IMR-90 (cell line): ENCODE data around the gene CHST8. TPM values are rescaled to one million over a fixed set of nuclear protein-coding genes. Genes with fewer than 3 reads are reported as not detected.

Source experiments
- ATAC-seq: fragments of 200-7000 bp; cut with Tn5 transposase; 2 replicates; pipeline ENCODE4 v1.9.1; 2020; ENCODE audit warnings: low read depth, mild to moderate bottlenecking, moderate library complexity
- BruUV-seq: library from RNA; stranded (reverse); fragments of 400-500 nt; replicated peaks from 2 replicates; lab custom pipeline; 2021; lab: Mats Ljungman, UMichigan
- CTCF ChIA-PET: fragments of 300-600 bp; formaldehyde crosslinking; extraction: SDS; loops from one replicate; lab custom pipeline; 2021; ENCODE audit warnings: antibody characterized with exemption; lab: Yijun Ruan, JAX
- POLR2A ChIA-PET: fragments of 300-600 bp; sonication (Branson Sonifier 250); formaldehyde crosslinking; loops from one replicate; lab custom pipeline; 2022; ENCODE audit warnings: antibody characterized with exemption; ENCODE audit not compliant: unreplicated experiment; lab: Charles Lee
- DNase-seq: peaks from one replicate; pipeline ENCODE4 v3.0.0; 2013
- H2AFZ ChIP-seq: replicated peaks from 2 replicates; pipeline ENCODE3; 2013; ENCODE audit warnings: low read length, mild to moderate bottlenecking; ENCODE audit not compliant: poor library complexity
- H2AK5ac ChIP-seq: 2 replicates; pipeline ENCODE4 v1.6.1; 2013; ENCODE audit warnings: low read depth, low read length, inconsistent platforms
- H2AK9ac ChIP-seq: replicated peaks from 2 replicates; pipeline ENCODE3; 2013; ENCODE audit warnings: mild to moderate bottlenecking, low read depth, low read length, moderate library complexity; ENCODE audit not compliant: poor library complexity
- H2BK120ac ChIP-seq: 2 replicates; pipeline ENCODE4 v1.6.1; 2013; ENCODE audit warnings: low read depth, low read length, inconsistent platforms
- H2BK15ac ChIP-seq: 3 replicates; pipeline ENCODE4 v1.6.1; 2013; ENCODE audit warnings: low read depth, low read length, inconsistent platforms
- H2BK20ac ChIP-seq: 2 replicates; pipeline ENCODE4 v1.6.1; 2013; ENCODE audit warnings: low read depth, mild to moderate bottlenecking, inconsistent platforms, low read length, moderate library complexity
- H2BK5ac ChIP-seq: 2 replicates; pipeline ENCODE4 v1.6.1; 2013; ENCODE audit warnings: mild to moderate bottlenecking, low read depth, low read length, inconsistent platforms; ENCODE audit not compliant: poor library complexity, severe bottlenecking
- H3K14ac ChIP-seq: replicated peaks from 2 replicates; pipeline ENCODE4 v1.6.1; 2013; ENCODE audit warnings: low read depth, low read length, inconsistent platforms
- H3K18ac ChIP-seq: 2 replicates; pipeline ENCODE4 v1.6.1; 2013; ENCODE audit warnings: low read depth, low read length, control low read depth
- H3K23ac ChIP-seq: 2 replicates; pipeline ENCODE4 v1.6.1; 2013; ENCODE audit warnings: low read depth, low read length, inconsistent platforms
- H3K27ac ChIP-seq: 2 replicates; pipeline ENCODE4 v1.5.1; 2013; ENCODE audit warnings: mild to moderate bottlenecking, control low read depth, low read length; ENCODE audit not compliant: insufficient read depth
- H3K27me3 ChIP-seq: 2 replicates; pipeline ENCODE4 v1.6.1; 2013; ENCODE audit warnings: low read length; ENCODE audit not compliant: control insufficient read depth, insufficient read depth
- H3K36me3 ChIP-seq: 2 replicates; pipeline ENCODE4 v1.6.1; 2013; ENCODE audit warnings: low read length, mixed read lengths; ENCODE audit not compliant: control insufficient read depth, insufficient read depth
- H3K4ac ChIP-seq: 2 replicates; pipeline ENCODE4 v1.6.1; 2013; ENCODE audit warnings: low read depth, low read length, inconsistent platforms
- H3K4me1 ChIP-seq: 2 replicates; pipeline ENCODE4 v1.6.1; 2013; ENCODE audit warnings: low read length, mixed read lengths; ENCODE audit not compliant: control insufficient read depth, insufficient read depth
- H3K4me2 ChIP-seq: 2 replicates; pipeline ENCODE4 v1.6.1; 2013; ENCODE audit warnings: low read depth, mild to moderate bottlenecking, control low read depth, low read length, moderate library complexity
- H3K4me3 ChIP-seq: 2 replicates; pipeline ENCODE4 v1.5.1; 2013; ENCODE audit warnings: low read depth, mild to moderate bottlenecking, control low read depth, low read length, moderate library complexity; ENCODE audit not compliant: insufficient read depth
- H3K56ac ChIP-seq: 2 replicates; pipeline ENCODE4 v1.6.1; 2013; ENCODE audit warnings: low read length, inconsistent platforms; ENCODE audit not compliant: insufficient read depth; ENCODE audit errors: extremely low read depth
- H3K79me1 ChIP-seq, 2 experiments: 2 replicates each; pipeline ENCODE4 v1.6.1; 2013; ENCODE audit warnings: low read length in 2 of 2, inconsistent platforms in 1 of 2, low read depth in 1 of 2
- H3K9ac ChIP-seq: 2 replicates; pipeline ENCODE4 v1.6.1; 2013; ENCODE audit warnings: low read depth, low read length, control low read depth
- H3K9me1 ChIP-seq: 2 replicates; pipeline ENCODE4 v1.6.1; 2013; ENCODE audit warnings: low read length, inconsistent platforms; ENCODE audit not compliant: insufficient read depth
- H3K9me3 ChIP-seq: 2 replicates; pipeline ENCODE4 v1.6.1; 2013; ENCODE audit warnings: low read length; ENCODE audit not compliant: control insufficient read depth, insufficient read depth
- H4K20me1 ChIP-seq: 2 replicates; pipeline ENCODE4 v1.6.1; 2013; ENCODE audit warnings: low read length, inconsistent platforms; ENCODE audit not compliant: insufficient read depth
- H4K5ac ChIP-seq: 2 replicates; pipeline ENCODE4 v1.6.1; 2013; ENCODE audit warnings: mild to moderate bottlenecking, low read depth, low read length, control low read depth
- H4K8ac ChIP-seq, 2 experiments: 2 replicates each; pipeline ENCODE4 v1.6.1; 2013; ENCODE audit warnings: low read depth in 2 of 2, low read length in 2 of 2, control low read depth in 1 of 2, inconsistent platforms in 1 of 2
- H4K91ac ChIP-seq: 2 replicates; pipeline ENCODE4 v1.6.1; 2013; ENCODE audit warnings: low read depth, low read length, inconsistent platforms; ENCODE audit not compliant: insufficient read depth
- BHLHE40 ChIP-seq: fragments of 150-350 bp; IDR thresholded peaks from 2 replicates; pipeline ENCODE4 v1.6.1; 2016; ENCODE audit warnings: mild to moderate bottlenecking, low read depth, low read length
- MAFK ChIP-seq: IDR thresholded peaks from 2 replicates; pipeline ENCODE4 v1.6.1; 2012; ENCODE audit warnings: low read depth, low read length, improper control_type of control experiment
- MAZ ChIP-seq: IDR thresholded peaks from 2 replicates; pipeline ENCODE4 v1.6.1; 2012; ENCODE audit warnings: low read depth, mild to moderate bottlenecking, low read length, improper control_type of control experiment, moderate library complexity, borderline replicate concordance
- RCOR1 ChIP-seq: IDR thresholded peaks from 2 replicates; pipeline ENCODE4 v1.6.1; 2012; ENCODE audit warnings: mild to moderate bottlenecking, low read length, improper control_type of control experiment; ENCODE audit not compliant: insufficient replicate concordance
- SMC3 ChIP-seq: fragments of 150-350 bp; IDR thresholded peaks from 2 replicates; pipeline ENCODE4 v1.6.1; 2016; ENCODE audit warnings: low read depth, mild to moderate bottlenecking, antibody characterized with exemption, low read length, moderate library complexity
- WGBS, 2 experiments: methylation state at CpG; one replicate each; pipeline versions ENCODE4 v1.1.5 to v1.1.7; 2013; ENCODE audit warnings: missing lambda C conversion rate in 2 of 2; ENCODE audit not compliant: insufficient read length in 1 of 2; ENCODE audit errors: extremely low coverage in 2 of 2; 5-methylcytosine and 5-hydroxymethylcytosine counted together
- dilution Hi-C: fragments of 300-500 bp; cut with HindIII; formaldehyde crosslinking; loops from one replicate; pipeline ENCODE4 v1.14.3; 2018; ENCODE audit warnings: low sequenced_read_pairs; ENCODE audit not compliant: unreplicated experiment
- in situ Hi-C: fragments of 300-500 bp; cut with MboI; formaldehyde crosslinking; loops from 3 replicates; pipeline ENCODE4 v1.14.3; 2019; ENCODE audit warnings: low sequenced_read_pairs, inconsistent platforms, mixed read lengths
- intact Hi-C: fragments of 100-400 bp; cut with micrococcal nuclease; formaldehyde crosslinking; loops from 2 replicates; pipeline ENCODE4 v1.10.0; 2022
- polyA plus RNA-seq, 3 experiments: library from polyadenylated mRNA; depleted of rRNA; stranded (reverse); fragments of >200 nt; gene quantifications; 2 replicates each; pipeline ENCODE4 v1.2.3, GENCODE V29; 2012; ENCODE audit warnings: low replicate concordance in 1 of 3
- total RNA-seq: library from RNA; depleted of rRNA; stranded (reverse); fragments of >200 nt; gene quantifications from 2 replicates; pipeline ENCODE4 v1.2.3, GENCODE V29; 2012

CHST8 gene
- total and polyA plus RNA-seq, 2 of the 4 experiments (the other 2 are of a cell fraction), result not detected

DNA sequence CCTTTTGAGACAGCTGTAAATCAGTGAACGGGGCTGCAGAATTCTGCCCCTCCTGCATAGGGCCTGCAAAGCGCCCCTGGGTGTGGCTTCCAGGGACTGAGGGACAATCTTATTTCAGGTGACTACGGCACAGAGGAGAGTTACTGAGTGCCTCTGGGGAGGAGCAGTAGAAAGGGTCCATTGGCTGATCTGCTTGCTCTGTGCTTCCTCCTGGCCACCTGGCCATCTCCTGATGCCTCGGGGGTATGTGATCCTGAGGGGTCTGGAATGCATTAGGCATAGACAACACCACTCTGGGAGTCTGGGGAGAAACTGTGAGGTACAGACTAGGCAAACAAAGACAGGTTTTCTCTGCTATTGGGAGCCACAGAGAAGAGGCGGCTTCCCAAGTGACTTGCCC, 177.7 kb downstream of the CHST8 start:
- intact Hi-C loops, result loop anchor here (5.0 kb wide), 1 partner anchor 198 kb away; no protein-coding TSS in a partner anchor
- no peak overlapping the region for H3K56ac ChIP-seq
- ChIA-PET POLR2A (no interaction called here), CTCF (interaction anchor here (0.5 kb wide), 1 partner anchor 359 kb away, joined by 3 read pairs; no protein-coding TSS in a partner anchor)
- no peak for TF ChIP-seq BHLHE40
- no peak for TF ChIP-seq SMC3
- no peak for TF ChIP-seq MAZ
- no peak for TF ChIP-seq RCOR1
- TF ChIP-seq MAFK, result no peak
- no peak overlapping the region for H2BK20ac ChIP-seq
- H3K36me3 ChIP-seq, result peaks cover 33% of the 10 kb centered on the region
- in situ Hi-C loops, result loop anchor here (25.0 kb wide), 1 partner anchor 538 kb away; no protein-coding TSS in a partner anchor
- H3K4me1 ChIP-seq, result peaks cover under 1% of the 10 kb centered on the region; the same call in 1 of the 2 replicates
- H3K9me1 ChIP-seq, result no peaks in the 10 kb centered on the region; the same call in 1 of the 2 replicates
- H3K27me3 ChIP-seq, result no peaks in the 10 kb centered on the region
- H3K4me2 ChIP-seq, result no peak overlapping the region
- DNase-seq (no peak), ATAC-seq (no peak)
- no peak overlapping the region for H4K91ac ChIP-seq
- H2BK15ac ChIP-seq, result no peak overlapping the region
- no peak overlapping the region for H3K18ac ChIP-seq
- H4K20me1 ChIP-seq, result peaks cover 11% of the 10 kb centered on the region; the same call in 1 of the 2 replicates
- no peak overlapping the region for H3K9ac ChIP-seq
- WGBS, 2 experiments, result 100% methylated on average over 2 of the region's 5 CpGs; no CpG with 5 or more reads in 1 of the 2 experiments
- H3K27ac ChIP-seq, result no peak overlapping the region
- no peak overlapping the region for H3K4ac ChIP-seq
- peaks cover 0 to 5% of the 10 kb centered on the region in 2 experiments; a peak in 1 of 4 replicates for H3K79me1 ChIP-seq
- no peaks in the 10 kb centered on the region for H3K9me3 ChIP-seq
- dilution Hi-C loops, result no loop called here
- H3K23ac ChIP-seq, result no peak overlapping the region
- H2AK9ac ChIP-seq, result no peak overlapping the region
- H2AK5ac ChIP-seq, result no peak overlapping the region
- H4K8ac ChIP-seq, result no peak overlapping the region
- no peak overlapping the region for H3K4me3 ChIP-seq
- H2AFZ ChIP-seq, result no peak overlapping the region
- no peak overlapping the region for H4K5ac ChIP-seq
- no peak overlapping the region for H2BK120ac ChIP-seq
- no peak overlapping the region for H3K14ac ChIP-seq
- no TSS peak for BruUV-seq
- H2BK5ac ChIP-seq, result no peak overlapping the region
